HUDEP-2 (cell line): ENCODE results near the gene TNS4.

ENCODE experiments used
- DNase-seq, 76 experiments: peaks; one replicate each; lab custom pipeline; 2025; ENCODE audit not compliant: unreplicated experiment in 76 of 76; lab: John Stamatoyannopoulos, UW

Gene TNS4

DNA sequence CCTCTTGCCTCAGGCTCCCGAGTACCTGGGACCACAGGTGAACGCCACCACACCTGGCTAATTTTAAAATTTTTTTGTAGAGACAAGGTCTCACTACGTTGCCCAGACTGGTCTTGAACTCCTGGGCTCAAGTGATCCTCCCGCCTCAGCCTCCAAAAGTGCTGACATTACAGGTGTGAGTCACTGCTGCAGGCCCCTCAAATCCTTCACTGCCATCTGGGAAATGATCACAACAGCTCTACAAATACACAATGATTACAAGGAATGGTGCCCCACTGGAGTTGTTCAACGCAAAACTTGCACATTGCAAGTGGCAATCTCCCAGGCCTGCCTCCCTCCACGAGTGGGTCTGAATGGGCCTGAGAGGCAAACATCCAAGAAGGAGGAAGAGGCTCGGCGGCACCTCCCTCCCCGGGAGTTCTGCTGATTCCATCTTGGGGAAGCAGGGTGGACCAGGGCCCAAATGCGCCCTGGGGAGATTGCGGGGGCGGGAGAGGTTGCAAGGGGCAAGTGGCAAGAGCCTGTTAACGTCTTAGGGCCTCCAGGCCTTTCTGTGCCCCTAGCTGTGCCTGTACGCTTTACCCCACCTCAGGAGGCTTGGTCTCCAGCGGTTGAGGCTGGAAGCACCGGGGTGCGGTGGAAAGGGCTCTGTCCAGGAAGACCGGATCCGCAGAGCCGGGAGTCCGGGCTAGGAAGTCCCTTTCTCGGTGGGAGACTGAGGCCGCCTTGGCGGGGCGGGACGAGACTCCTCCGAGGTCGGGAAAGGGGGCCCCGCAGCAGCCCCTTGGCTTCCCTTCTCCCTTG, 58.8 kb downstream of the TNS4 start:
- peak in 1 of 76 experiments; percentile 16 for DNase-seq

DNA sequence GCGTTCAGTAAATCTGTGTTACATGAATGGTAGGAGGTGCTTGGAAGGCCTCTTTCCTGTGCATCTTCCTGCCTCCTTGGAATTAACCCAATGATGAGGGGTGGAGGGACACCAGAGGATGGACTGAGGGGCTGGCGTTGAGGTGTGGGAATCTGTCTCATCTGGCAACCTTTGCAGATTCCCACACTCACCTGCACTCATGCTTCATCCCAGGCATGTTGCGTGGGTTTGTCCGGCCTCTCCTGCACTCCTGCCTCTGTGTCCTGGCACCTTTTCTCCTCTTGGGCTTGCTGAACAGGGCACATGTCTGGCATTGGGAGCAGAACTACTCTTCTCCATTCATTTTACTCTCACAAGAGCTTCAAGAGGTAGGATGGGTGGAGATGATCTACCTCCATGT, 61.3 kb downstream of the TNS4 start:
- DNase-seq, result no peak

DNA sequence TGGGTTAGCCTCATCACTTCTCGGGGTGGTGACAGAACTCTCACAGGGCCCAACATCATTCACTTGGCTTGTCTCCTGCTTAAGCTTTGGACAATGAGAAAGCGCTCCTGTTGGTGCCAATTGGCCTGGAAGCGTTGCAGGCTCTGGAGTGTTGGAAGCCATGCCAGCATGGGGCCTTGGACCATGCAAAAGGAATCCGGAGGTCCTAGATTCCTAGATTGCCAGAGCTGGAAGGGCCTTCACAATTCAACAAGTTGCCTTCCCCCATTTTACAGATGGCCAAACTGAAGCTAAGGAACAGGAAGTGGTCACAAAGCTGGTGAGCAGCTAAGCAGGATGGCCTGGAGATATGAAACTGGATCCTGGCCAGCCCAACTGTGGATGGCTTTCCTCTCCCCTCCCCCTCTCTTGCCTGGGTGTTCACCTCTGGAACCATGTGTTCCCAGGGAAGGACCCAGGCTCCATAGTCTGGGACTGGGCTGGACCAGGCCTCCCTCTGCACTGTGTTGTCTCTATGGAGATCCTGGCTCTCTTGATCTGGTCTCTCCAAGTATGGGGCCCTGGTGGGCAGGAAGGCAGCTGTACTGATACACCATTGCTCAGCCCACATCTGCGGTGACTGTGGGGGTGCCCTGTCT, 64.2 kb downstream of the TNS4 start:
- peak in 21 of 76 experiments; percentile 6 to 65 (median 34) for DNase-seq

DNA sequence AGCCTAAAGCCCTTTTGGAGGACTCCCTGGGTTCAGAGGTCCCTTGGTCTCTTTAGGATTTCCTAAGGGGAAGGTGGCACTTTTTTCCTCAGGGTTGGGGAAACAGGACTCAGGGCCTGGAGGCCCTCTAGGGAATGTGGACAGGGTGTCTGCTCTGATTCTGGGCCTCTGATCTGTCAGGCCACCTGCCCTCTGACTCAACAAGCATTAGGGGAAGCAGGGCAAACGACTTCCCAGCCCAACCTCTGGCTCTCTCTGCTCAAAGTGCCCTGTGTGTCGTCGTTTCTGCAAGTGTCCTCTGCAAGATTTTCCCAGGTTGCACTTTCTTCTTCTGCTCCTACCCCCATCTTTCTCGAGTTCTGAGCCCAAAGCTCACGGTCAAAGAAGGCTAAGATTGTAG, 64.8 kb downstream of the TNS4 start:
- no peak for DNase-seq

DNA sequence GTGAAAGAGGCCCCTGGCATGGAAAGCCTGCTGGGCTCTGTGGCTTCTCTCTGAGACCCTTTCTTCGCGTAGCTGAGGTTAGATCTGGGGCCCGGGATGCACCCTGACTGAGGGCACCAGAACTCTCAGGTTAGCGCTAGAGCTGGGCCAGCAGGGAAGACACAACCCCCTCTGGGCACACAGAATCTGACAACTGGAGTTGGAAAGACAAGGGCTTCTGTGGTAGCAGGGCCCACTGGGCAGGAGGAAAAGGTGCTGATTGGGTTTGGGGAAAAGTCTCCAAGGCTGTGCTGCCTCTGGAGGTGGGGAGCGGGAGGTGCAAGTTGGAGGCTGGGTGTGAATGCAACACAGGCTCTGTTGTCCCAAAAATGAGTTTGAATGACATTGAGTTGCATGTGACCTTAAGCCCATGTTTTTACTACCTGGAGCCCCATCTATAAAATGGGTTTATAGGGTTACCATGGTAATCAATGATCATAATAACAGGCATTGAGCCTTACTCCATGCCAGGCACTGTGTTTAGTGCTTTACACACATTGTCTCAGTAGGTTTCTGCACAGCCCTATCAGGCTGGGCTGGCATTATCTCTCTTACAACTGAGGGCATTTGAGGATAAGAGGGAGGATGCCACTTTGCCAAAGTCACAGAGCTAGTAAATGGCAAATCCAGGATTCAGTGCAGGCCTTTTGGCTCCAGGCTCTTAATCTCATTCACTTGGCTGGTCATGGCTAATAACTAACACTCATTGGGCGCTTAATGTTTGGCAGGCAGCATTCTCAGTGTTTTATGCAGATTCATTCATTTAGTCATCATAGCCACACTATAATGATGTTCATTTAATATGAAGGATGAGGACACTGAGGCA, 67.6 kb downstream of the TNS4 start:
- DNase-seq, result peak in 45 of 76 experiments; percentile 10 to 54 (median 31)

DNA sequence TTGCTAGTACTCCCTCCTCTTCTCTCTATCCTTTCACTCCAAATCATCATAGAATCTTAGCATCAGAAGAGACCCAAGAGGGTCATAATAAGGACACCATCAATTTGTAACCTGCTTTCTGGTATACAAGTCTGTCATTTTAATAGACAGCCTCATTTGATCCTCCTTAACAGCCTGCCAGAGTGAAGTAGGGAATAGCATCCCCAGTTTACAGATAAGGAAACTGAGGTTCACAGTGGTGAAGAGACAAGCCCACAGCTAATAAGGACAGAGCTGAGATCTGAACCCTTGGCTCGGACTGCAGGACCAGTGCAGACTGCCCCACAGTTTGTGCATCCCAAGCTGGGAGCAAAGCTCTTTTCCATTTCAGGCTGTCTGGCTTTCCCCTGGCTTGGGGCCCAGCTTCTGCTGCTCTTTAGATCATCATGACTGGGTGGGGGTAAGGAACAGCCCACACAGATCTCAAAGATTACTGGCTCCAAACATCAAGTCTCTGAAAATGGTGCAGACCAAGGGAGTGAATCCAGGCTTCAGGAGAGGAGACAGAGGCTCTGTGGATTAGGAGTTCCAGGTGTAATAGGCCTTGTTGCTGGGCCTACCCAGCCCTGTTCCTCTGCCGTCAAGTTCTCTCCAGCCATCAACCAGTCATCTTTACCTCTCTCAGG, 68.4 kb downstream of the TNS4 start:
- peak in 33 of 76 experiments; percentile 10 to 54 (median 30) for DNase-seq

DNA sequence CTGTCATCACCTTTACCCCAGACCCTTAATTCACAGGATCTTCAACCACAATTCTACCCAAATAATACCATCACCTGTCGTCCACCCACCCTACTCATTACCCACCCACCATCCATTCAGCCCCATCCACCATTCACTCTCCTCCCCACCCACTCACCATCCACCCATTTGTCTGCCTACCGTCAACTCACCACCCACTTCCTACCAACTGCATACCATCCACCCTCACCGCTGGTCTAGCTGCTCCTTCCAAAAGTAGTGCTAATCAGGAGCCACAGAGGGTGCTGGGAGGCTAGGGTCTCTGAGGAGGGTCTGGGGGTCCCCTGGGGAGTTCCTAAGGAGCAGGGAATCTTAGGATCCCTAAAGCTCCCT, 70.2 kb downstream of the TNS4 start:
- no peak for DNase-seq

DNA sequence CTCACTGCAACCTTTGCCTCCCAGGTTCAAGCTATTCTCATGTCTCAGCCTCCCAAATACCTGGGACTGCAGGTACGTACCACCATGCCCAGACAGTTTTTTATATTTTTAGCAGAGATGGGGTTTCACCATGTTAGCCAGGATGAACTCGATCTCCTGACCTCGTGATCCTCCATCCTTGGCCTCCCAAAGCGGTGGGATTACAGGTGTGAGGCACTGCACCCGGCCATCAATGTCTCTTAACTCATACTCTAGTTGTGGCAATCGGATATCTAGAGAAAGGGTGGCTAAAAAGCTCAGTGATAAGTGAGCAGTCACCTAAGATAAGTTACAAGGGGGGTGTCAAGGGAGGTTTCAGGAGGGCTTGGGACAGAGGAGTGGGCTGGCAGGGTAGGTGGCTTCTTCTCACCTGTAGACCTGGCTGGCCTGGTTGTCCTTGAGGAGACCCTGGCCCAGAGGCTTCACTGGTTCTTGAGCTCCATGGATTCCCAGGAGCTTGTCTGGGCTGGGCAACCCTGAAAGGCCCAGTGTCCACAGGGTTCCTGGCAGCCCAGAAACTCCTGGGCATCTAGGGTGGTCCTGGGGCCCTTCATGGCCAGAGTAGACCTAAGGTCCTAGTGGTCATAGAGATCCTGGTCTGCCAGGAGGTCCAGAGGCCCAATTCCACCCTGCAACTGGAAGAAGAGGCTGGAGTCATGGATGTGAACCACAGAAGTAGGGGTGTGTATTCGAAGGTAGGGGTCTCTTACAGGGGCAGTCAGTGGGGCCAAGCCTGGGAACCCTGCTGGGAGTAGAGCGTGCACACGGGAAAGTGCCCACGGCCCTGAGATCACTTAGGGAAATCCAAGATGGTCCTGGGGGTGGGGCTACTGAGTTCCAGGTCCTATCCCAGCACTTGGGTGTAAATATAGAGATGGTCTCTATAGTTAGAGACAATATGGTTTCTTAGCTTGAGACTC, 70.9 kb downstream of the TNS4 start:
- no peak for DNase-seq

DNA sequence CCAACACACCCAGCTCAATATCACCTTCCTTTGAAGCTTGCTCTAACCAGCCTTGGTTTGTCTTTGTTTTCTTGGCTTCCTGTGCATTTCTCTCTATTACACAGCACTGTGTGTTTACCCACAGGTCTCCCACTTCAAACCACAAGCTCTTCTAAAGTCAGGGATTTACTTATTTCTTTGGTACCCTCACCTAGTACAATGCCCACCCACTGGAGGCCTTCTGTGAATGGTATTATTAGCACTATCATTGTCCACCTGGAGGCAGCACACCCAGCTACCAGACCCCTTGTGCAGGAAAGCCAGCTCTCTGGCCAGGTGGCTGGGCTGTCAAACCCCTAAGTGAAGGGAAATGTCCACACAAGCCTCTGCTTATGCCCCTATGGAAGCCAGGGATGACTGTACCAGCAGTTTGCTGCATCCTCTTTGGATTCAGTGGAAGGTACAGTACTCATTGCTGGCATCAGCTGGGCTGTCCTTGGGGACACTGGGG, 74.4 kb downstream of the TNS4 start:
- no peak for DNase-seq
